Cardiac fibroblast (primary cell): Measurements from ENCODE around the gene COX7C.

Experiments
- DNase-seq, 2 donors: peaks; one replicate each; pipeline versions ENCODE4 v3.0.0 to v3.0.0-alpha.2; 2010; ENCODE audit warnings: low read depth in 2 of 2
- H3K4me3 ChIP-seq, 2 donors: replicated peaks in 1 of 2; 1 replicate in 1 of 2; 2 replicates in 1 of 2; pipeline ENCODE4 v1.5.1; 2011; ENCODE audit warnings: low read depth in 2 of 2, low read length in 2 of 2, mild to moderate bottlenecking in 2 of 2, moderate library complexity in 1 of 2
- CTCF ChIP-seq: IDR thresholded peaks from one replicate; pipeline ENCODE4 v1.5.1; 2011; ENCODE audit warnings: low read depth, mild to moderate bottlenecking, low read length, inconsistent platforms

COX7C gene

GRCh38 chr5:86605881-86606280, 11.9 kb upstream of the COX7C start:
- TF ChIP-seq CTCF: no peak
- DNase-seq: no peak
- no peak overlapping the region for H3K4me3 ChIP-seq

GRCh38 chr5:86613455-86613854, 4.3 kb upstream of the COX7C start:
- DNase-seq: peak in 1 of 2 donors; percentile 20
- no peak overlapping the region for H3K4me3 ChIP-seq
- TF ChIP-seq CTCF: no peak

- no peak overlapping the region for H3K4me3 ChIP-seq
- DNase-seq: no peak
- no peak for TF ChIP-seq CTCF
Measured at GRCh38 chr5:86617309-86617755, 409 bp upstream of the COX7C start.

DNA sequence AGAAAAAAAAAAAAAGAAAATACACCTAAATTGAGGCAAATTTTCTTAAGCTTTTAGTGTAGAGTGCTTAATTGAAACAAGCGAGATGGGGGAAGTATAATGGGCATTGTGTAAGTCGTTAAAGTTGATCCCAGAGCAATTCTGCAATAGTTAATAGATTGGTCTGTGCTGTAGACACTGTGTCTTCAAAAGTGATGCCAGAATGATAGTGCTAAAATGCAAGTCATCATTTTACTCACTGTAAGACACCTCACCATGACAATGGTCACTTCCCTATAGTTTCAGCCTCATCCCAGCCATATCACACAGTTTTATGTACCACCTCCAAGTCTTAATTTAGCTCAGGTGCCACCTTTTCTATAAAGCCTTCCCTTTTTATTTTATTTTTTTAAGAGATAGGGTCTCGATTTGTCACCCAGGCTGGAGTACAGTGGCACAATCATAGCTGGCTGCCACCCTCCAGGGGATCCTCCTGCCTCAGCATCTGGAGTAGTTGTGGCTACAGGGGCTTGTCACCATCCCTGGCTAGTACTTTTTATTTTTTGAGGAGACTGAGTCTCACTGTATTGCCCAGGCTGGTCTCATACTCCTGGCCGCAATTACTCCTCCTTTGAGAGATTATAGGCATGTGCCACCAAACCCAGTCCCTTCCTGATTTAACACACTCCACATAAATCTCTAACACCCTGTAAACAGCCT, 6.2 kb downstream of the COX7C start:
- H3K4me3 ChIP-seq: no peak overlapping the region
- no peak for DNase-seq
- TF ChIP-seq CTCF: no peak

GRCh38 chr5:86625148-86625547, 7.4 kb downstream of the COX7C start:
- DNase-seq: no peak
- H3K4me3 ChIP-seq: no peak overlapping the region
- no peak for TF ChIP-seq CTCF

GRCh38 chr5:86626149-86626548, 8.4 kb downstream of the COX7C start:
- H3K4me3 ChIP-seq: no peak overlapping the region
- no peak for DNase-seq
- no peak for TF ChIP-seq CTCF

DNA sequence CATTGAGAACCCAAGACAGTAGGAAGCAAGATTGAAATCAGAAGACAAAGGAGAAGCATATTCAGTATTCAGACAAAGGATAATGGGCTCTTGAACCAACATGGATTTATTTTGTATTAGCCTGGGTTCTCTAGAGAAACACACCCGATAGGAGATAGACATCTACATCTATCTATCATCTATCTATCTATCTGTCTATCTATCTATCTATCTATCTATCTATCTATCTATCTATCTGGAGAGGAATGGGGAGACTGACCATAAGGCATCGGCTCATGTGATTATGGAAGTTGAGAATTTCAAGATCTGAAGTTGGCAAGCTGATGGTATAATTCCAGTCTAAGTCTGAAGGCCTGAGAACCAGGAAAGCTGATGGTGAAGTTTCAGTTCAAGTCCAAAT, 13.4 kb downstream of the COX7C start:
- DNase-seq: no peak
- TF ChIP-seq CTCF: no peak
- H3K4me3 ChIP-seq: no peak overlapping the region
